GM23338 (cell line): ENCODE results near the gene BRSK1. TPM values are rescaled to one million over a fixed set of nuclear protein-coding genes. Genes with fewer than 3 reads are reported as not detected.
A peak's percentile ranks its signal among the peaks of the same experiment; 100 is the strongest.

Source experiments
- ATAC-seq: fragments of 200-7000 bp; cut with Tn5 transposase; 3 replicates; pipeline ENCODE4 v1.9.1; 2020
- DNase-seq: peaks from one replicate; pipeline ENCODE4 v3.0.0-alpha.2; 2015; ENCODE audit warnings: low spot score
- H2AFZ ChIP-seq: fragments of 200-600 bp; sonication (generic); 2 replicates; pipeline ENCODE4 v1.8.0; 2016; ENCODE audit warnings: antibody characterized with exemption, mild to moderate bottlenecking, moderate library complexity
- H3F3A ChIP-seq: fragments of 200-600 bp; sonication (generic); replicated peaks from 2 replicates; pipeline ENCODE4 v1.8.0; 2017; ENCODE audit warnings: antibody characterized with exemption, mixed run types, low read depth
- H3K27ac ChIP-seq: fragments of 200-600 bp; sonication (generic); 2 replicates; pipeline ENCODE4 v1.6.1; 2016; ENCODE audit warnings: low read depth
- H3K27me3 ChIP-seq: fragments of 200-600 bp; sonication (generic); 2 replicates; pipeline ENCODE4 v1.8.0; 2016; ENCODE audit warnings: mild to moderate bottlenecking, mixed run types, moderate library complexity; ENCODE audit not compliant: insufficient read depth
- H3K36me3 ChIP-seq: fragments of 200-600 bp; sonication (generic); 2 replicates; pipeline ENCODE4 v1.8.0; 2016; ENCODE audit warnings: mild to moderate bottlenecking; ENCODE audit not compliant: insufficient read depth
- H3K4me1 ChIP-seq: fragments of 200-600 bp; sonication (generic); 2 replicates; pipeline ENCODE4 v1.8.0; 2016; ENCODE audit warnings: mild to moderate bottlenecking, moderate library complexity; ENCODE audit not compliant: insufficient read depth
- H3K4me2 ChIP-seq: fragments of 200-600 bp; sonication (generic); 2 replicates; pipeline ENCODE4 v1.7.1; 2017; ENCODE audit warnings: mixed run types
- H3K4me3 ChIP-seq: fragments of 200-600 bp; sonication (generic); 2 replicates; pipeline ENCODE4 v1.6.1; 2016; ENCODE audit warnings: mixed run types
- H3K79me2 ChIP-seq: fragments of 200-600 bp; sonication (generic); replicated peaks from 2 replicates; pipeline ENCODE4 v1.8.0; 2017; ENCODE audit warnings: mild to moderate bottlenecking; ENCODE audit not compliant: insufficient read depth
- H3K9me2 ChIP-seq: fragments of 200-600 bp; sonication (generic); 2 replicates; pipeline ENCODE4 v1.8.0; 2017; ENCODE audit not compliant: insufficient read depth
- H4K20me1 ChIP-seq: fragments of 200-600 bp; sonication (generic); replicated peaks from 2 replicates; pipeline ENCODE4 v1.8.0; 2017; ENCODE audit warnings: mild to moderate bottlenecking; ENCODE audit not compliant: insufficient read depth
- H3K27ac Mint-ChIP-seq: 2 replicates; pipeline ENCODE4 v1.8.0; 2020; ENCODE audit warnings: inconsistent platforms, mild to moderate bottlenecking, moderate library complexity, mixed read lengths
- H3K27me3 Mint-ChIP-seq: 3 replicates; pipeline ENCODE4 v1.8.0; 2022; ENCODE audit warnings: low read depth, mild to moderate bottlenecking, moderate library complexity, mixed read lengths, inconsistent platforms; ENCODE audit not compliant: insufficient read depth, poor library complexity
- H3K36me3 Mint-ChIP-seq: 3 replicates; pipeline ENCODE4 v1.8.0; 2021; ENCODE audit warnings: low read depth, mild to moderate bottlenecking, inconsistent platforms, moderate library complexity, mixed read lengths
- H3K4me1 Mint-ChIP-seq: 3 replicates; pipeline ENCODE4 v1.8.0; 2020; ENCODE audit warnings: mild to moderate bottlenecking, inconsistent platforms, mixed read lengths
- H3K4me3 Mint-ChIP-seq: 3 replicates; pipeline ENCODE4 v1.8.0; 2021; ENCODE audit warnings: moderate library complexity, mild to moderate bottlenecking, inconsistent platforms, mixed read lengths
- H3K9me3 Mint-ChIP-seq: 3 replicates; pipeline ENCODE4 v1.8.0; 2020; ENCODE audit warnings: moderate library complexity, mild to moderate bottlenecking, inconsistent platforms, mixed read lengths
- CREB1 ChIP-seq: fragments of 250-450 bp; sonication (Bioruptor Pico); IDR thresholded peaks from 2 replicates; pipeline ENCODE4 v1.5.0; 2020; ENCODE audit warnings: low read depth, mild to moderate bottlenecking, moderate library complexity
- ETS1 ChIP-seq: IDR thresholded peaks from 2 replicates; pipeline ENCODE4 v1.6.1; 2016; ENCODE audit warnings: antibody characterized with exemption
- EZH2 ChIP-seq: fragments of 200-600 bp; sonication (generic); IDR thresholded peaks from one replicate; pipeline ENCODE4 v1.8.0; 2017; ENCODE audit warnings: antibody characterized with exemption, mild to moderate bottlenecking, low read depth; ENCODE audit not compliant: unreplicated experiment
- EZH2phosphoT487 ChIP-seq: fragments of 200-600 bp; sonication (generic); IDR thresholded peaks from one replicate; pipeline ENCODE4 v1.8.1; 2018; ENCODE audit warnings: antibody characterized with exemption; ENCODE audit not compliant: unreplicated experiment
- JUNB ChIP-seq: IDR thresholded peaks from one replicate; pipeline ENCODE4 v1.6.1; 2016; ENCODE audit warnings: antibody characterized with exemption; ENCODE audit not compliant: unreplicated experiment
- NANOG ChIP-seq: IDR thresholded peaks from 2 replicates; pipeline ENCODE4 v1.6.1; 2016; ENCODE audit warnings: antibody characterized with exemption, borderline replicate concordance
- STAT1 ChIP-seq: IDR thresholded peaks from one replicate; pipeline ENCODE4 v1.6.1; 2016; ENCODE audit warnings: antibody characterized with exemption; ENCODE audit not compliant: unreplicated experiment
- ZNF114 ChIP-seq: fragments of 250-450 bp; sonication (Bioruptor Pico); IDR thresholded peaks from 2 replicates; pipeline ENCODE4 v1.5.0; 2020; ENCODE audit warnings: mild to moderate bottlenecking, moderate library complexity
- ZNF331 ChIP-seq: fragments of 250-450 bp; sonication (Bioruptor Pico); IDR thresholded peaks from 2 replicates; pipeline ENCODE4 v1.5.0; 2020; ENCODE audit warnings: low read depth, mild to moderate bottlenecking, moderate library complexity
- ZNF462 ChIP-seq: fragments of 250-450 bp; sonication (Bioruptor Pico); IDR thresholded peaks from 2 replicates; pipeline ENCODE4 v1.5.0; 2020; ENCODE audit warnings: mild to moderate bottlenecking, moderate library complexity
- polyA plus RNA-seq: library from polyadenylated mRNA; unstranded; fragments of >200 nt; fragmentation: Nextera tagmentation; extraction: Ambion mirVana; gene quantifications from 2 replicates; pipeline ENCODE4 v1.2.1, GENCODE V29; 2016
- total RNA-seq: library from RNA; depleted of rRNA; stranded (reverse); fragments of >200 nt; shearing (Covaris generic); gene quantifications from 2 replicates; pipeline ENCODE4 v1.2.3, GENCODE V29; 2014
- TF ChIP-seq, protein P1 (sequence below): IDR thresholded peaks from one replicate; pipeline ENCODE4 v1.6.1; 2018; ENCODE audit warnings: antibody characterized with exemption; ENCODE audit not compliant: unreplicated experiment
- TF ChIP-seq, protein P2 (sequence below), 2 experiments: fragments of 200-600 bp in 1 of 2; sonication (generic) in 1 of 2; conservative IDR thresholded peaks; 2 replicates each; pipeline versions ENCODE4 v1.5.1 to v1.6.1; 2016 to 2017; ENCODE audit warnings: antibody characterized with exemption in 2 of 2, low read depth in 2 of 2, mild to moderate bottlenecking in 2 of 2, moderate library complexity in 1 of 2

The BRSK1 gene
- total and polyA plus RNA-seq, 2 experiments from 2014 or later, result 2.3 to 17.2 TPM

DNA sequence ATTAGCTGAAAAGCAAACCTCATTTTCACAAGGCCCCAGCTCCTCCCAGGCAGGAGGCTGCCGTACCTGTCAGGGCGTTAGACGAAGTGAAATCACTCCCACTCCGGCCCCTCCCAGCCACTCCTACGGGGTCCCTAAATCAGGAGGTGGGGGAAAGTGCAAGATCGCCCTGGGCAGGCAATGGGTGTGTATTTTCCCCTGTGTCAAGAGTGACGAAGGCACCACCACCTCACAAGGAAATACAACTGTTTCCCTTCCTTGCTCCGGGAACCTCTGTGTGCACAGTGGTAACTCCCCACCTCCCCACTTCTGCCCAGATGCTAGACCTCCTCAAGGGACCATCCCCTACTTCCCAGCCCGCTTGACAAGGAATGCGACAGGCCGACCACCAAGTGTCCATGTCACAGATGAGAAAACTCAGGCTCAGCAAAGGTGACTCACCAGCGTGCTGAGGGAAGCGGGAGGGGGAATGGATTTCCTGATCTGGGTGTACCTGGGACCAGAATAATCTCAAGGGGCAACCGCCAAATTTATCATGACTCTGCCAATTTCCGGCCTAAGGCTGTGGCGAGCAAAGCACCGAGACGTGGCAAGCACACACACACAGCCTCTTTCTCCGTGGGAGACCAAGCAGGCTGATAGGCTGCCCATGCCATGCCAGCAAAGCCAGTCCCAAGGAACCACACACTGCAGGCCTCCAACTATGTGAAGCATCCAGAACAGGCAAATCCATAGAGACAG, 32.3 kb upstream of the BRSK1 start:
- ATAC-seq, result no peak
- H3K79me2 ChIP-seq, result peaks cover 92% of the 10 kb centered on the region
- peaks cover 14% of the 10 kb centered on the region for H3K27me3 Mint-ChIP-seq
- H3K9me2 ChIP-seq, result no peaks in the 10 kb centered on the region
- no peak overlapping the region for H2AFZ ChIP-seq
- H3K4me3 Mint-ChIP-seq, result no peak overlapping the region
- peak overlapping the region; percentile 88 for H3K27ac Mint-ChIP-seq
- H3K4me3 ChIP-seq, result no peak overlapping the region
- H3K36me3 Mint-ChIP-seq, result no peaks in the 10 kb centered on the region; the same call in 2 of the 3 replicates
- 0 out of 2 replicates have a peak overlapping the region, but pooled peaks have one; percentile 50 for H3K27ac ChIP-seq
- no peak for TF ChIP-seq JUNB
- no peak for TF ChIP-seq STAT1
- no peak for TF ChIP-seq ETS1
- no peak for TF ChIP-seq EZH2
- TF ChIP-seq, protein P1, sequence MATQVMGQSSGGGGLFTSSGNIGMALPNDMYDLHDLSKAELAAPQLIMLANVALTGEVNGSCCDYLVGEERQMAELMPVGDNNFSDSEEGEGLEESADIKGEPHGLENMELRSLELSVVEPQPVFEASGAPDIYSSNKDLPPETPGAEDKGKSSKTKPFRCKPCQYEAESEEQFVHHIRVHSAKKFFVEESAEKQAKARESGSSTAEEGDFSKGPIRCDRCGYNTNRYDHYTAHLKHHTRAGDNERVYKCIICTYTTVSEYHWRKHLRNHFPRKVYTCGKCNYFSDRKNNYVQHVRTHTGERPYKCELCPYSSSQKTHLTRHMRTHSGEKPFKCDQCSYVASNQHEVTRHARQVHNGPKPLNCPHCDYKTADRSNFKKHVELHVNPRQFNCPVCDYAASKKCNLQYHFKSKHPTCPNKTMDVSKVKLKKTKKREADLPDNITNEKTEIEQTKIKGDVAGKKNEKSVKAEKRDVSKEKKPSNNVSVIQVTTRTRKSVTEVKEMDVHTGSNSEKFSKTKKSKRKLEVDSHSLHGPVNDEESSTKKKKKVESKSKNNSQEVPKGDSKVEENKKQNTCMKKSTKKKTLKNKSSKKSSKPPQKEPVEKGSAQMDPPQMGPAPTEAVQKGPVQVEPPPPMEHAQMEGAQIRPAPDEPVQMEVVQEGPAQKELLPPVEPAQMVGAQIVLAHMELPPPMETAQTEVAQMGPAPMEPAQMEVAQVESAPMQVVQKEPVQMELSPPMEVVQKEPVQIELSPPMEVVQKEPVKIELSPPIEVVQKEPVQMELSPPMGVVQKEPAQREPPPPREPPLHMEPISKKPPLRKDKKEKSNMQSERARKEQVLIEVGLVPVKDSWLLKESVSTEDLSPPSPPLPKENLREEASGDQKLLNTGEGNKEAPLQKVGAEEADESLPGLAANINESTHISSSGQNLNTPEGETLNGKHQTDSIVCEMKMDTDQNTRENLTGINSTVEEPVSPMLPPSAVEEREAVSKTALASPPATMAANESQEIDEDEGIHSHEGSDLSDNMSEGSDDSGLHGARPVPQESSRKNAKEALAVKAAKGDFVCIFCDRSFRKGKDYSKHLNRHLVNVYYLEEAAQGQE, result no peak
- no peak for TF ChIP-seq ZNF331 (CRISPR knock-in tag)
- TF ChIP-seq ZNF114, result no peak
- no peak for TF ChIP-seq CREB1 (CRISPR knock-in tag)
- no peak for TF ChIP-seq NANOG
- no peak for TF ChIP-seq EZH2phosphoT487
- no peak for TF ChIP-seq ZNF462 (CRISPR knock-in tag)
- TF ChIP-seq, protein P2, sequence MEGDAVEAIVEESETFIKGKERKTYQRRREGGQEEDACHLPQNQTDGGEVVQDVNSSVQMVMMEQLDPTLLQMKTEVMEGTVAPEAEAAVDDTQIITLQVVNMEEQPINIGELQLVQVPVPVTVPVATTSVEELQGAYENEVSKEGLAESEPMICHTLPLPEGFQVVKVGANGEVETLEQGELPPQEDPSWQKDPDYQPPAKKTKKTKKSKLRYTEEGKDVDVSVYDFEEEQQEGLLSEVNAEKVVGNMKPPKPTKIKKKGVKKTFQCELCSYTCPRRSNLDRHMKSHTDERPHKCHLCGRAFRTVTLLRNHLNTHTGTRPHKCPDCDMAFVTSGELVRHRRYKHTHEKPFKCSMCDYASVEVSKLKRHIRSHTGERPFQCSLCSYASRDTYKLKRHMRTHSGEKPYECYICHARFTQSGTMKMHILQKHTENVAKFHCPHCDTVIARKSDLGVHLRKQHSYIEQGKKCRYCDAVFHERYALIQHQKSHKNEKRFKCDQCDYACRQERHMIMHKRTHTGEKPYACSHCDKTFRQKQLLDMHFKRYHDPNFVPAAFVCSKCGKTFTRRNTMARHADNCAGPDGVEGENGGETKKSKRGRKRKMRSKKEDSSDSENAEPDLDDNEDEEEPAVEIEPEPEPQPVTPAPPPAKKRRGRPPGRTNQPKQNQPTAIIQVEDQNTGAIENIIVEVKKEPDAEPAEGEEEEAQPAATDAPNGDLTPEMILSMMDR (conservative IDR thresholded peaks at IDR 0.05; ENCODE audit: low read depth in 2 of 2), result no peak
- no peaks in the 10 kb centered on the region for H3K9me3 Mint-ChIP-seq
- H3K27me3 ChIP-seq, result no peaks in the 10 kb centered on the region
- no peaks in the 10 kb centered on the region for H3K36me3 ChIP-seq
- H3F3A ChIP-seq, result 0 out of 2 replicates have a peak, but pooled peaks cover 2% of the 10 kb centered on the region
- H3K4me1 ChIP-seq, result peaks cover 19% of the 10 kb centered on the region
- no peak for DNase-seq
- peaks cover 35% of the 10 kb centered on the region for H4K20me1 ChIP-seq
- H3K4me1 Mint-ChIP-seq, result peaks cover 40% of the 10 kb centered on the region
- no peak overlapping the region for H3K4me2 ChIP-seq
